CD1c-positive myeloid dendritic cell (primary cell): ENCODE measurements around the gene RAB15.

Source experiments
- DNase-seq: peaks from one replicate; pipeline ENCODE4 v3.0.0-alpha.2; 2016; ENCODE audit errors: extremely low spot score

The RAB15 gene

DNA sequence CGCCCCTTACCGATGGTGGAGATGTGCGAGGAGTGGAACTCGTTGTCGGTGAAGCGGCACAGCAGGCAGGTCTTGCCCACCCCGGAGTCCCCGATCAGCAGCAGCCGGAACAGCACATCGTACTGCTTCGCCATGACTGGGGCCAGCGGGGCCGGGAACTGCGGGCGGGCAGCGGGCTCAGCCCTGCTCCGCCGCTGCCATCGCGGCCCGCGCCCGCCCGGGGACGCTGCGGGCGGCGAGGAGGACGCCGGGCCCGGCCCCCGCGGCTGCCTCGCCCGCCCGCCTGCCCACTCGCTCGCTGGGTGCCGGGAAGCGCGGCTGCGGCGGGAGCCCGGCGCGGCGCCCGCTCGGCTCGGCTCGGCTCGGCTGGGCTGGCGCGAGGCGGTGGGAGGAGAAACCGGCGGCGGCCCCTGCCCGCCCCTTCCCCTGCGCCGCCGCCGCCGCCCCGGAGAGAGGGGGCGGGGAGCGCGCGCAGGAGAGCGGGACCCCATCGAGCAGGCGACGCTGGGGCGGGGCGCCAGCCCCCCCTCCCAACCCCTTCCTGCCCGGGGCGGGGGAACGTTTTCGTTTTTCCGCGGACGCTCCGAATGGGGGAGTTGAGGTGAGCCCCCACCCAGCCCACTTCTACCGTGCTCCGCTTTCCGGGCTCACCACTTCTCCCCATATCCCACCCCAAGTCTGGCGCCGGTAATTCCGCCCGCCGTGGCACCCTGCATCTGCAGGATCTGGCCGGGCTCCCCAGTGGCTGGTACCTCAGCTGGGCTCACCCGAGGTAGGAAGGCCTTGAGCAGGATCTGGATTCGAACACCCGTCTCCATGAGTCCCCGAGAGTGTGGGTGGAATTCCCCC is at the start of gene RAB15:
RAB15 (minus strand) TSS at position 394 of the 849 bp plus-strand sequence; CDS start at position 134, 260 bp downstream.
- peak; percentile 44 for DNase-seq

DNA sequence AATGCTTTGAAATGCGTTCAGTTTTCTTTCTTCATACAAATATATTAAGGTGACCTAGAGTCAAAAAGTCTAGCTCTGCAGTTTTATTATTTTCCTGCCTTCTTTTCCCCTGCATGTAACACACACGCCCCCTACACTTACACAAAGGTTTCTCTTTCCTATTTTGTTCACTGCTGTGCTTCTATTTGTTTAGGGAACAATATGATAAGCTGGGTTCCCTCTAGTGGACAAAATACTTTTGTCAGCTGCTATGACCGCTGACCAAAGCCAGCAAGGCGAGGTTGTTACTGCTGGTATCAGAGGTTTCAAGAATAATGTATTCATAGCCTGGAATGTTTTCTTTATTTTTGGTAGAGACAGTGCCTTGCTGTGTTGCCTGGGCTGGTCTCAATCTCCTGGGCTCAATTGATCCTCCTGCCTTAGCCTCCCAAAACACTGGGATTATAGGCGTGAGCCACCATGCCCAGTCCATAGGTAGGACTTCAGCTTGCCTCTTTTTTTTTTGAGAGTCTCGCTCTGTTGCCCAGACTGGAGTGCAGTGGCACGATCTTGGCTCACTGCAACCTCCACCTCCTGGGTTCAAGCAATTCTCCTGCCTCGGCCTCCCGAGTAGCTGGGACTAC is 47.9 kb upstream of the RAB15 start:
- peak; percentile 60 for DNase-seq

DNA sequence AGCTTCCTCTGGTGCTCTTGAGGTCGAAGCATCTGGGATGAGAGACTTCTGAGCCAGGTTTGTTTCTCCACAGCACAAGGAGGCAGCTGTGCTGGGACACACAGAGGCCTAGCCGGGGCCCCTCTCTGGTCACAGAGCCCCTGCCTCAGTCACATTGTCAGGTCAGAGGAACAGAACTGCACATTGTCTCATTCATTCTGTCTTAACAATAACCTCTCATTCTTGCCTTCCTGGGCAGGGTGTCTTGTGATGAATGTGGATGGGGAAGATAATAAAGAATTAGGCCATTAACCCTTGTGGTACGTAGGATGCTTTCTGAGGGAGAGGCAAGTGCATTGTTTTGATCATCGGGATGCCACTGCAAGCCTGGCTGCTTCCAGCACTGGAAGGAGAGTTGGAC is 44.3 kb upstream of the RAB15 start:
- no peak for DNase-seq

DNA sequence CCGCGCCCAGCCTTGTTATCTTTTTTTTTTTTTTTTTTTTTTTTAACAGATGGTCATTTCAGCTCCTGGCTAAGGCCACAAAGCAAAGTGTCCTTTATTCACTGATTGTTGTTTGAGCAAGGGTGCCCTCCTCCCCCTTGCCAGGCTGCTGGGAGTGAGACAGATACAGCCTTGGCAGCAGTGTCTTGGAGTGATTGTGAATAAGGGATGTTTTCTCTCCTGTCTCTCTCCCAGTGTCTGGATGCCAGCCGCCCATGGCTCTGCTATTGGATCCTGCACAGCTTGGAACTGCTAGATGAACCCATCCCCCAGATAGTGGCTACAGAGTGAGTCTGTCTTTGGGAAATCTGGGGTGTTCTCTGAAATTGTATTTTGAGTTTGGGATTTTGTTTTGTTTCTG is 43.3 kb upstream of the RAB15 start:
- DNase-seq = no peak

DNA sequence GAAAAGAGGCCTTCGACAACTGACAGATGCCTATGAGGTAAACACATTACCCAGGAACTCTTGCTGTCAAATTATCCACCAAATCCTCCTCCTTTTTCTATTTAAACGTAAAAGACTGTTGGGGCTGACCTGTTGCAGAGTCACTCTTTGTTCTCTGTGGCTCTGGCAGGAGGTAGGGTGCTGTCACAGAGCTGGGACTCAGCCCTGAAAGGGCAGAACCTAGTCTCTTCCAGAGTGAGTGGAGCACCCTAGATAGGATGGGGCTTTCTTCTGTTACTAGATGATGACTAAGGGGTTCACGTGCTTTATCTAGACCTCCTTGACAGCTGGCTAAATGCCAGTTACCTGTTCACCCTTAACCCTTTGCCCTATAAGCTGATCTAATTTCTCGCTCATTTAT is 40.2 kb upstream of the RAB15 start:
- no peak for DNase-seq

DNA sequence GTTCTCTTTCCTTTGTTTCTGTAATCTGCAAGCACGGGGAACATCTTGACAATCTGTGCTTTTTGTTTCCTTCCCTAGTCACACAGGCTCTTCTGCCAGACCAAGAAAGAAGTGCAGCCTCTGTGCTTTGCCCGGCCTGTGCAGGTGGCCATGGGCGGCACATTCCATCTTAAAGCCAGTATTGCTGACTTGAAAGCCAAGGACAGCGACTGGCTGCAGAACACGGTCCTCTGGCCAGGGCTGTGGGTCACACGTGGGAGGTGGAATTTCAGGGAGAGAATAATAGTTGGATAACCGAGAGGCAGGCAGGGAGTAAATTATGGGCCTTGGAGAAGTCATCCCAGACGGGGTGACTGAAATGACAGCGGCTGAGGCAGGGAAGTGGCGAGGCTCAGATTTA is 39.4 kb upstream of the RAB15 start:
- no peak for DNase-seq

DNA sequence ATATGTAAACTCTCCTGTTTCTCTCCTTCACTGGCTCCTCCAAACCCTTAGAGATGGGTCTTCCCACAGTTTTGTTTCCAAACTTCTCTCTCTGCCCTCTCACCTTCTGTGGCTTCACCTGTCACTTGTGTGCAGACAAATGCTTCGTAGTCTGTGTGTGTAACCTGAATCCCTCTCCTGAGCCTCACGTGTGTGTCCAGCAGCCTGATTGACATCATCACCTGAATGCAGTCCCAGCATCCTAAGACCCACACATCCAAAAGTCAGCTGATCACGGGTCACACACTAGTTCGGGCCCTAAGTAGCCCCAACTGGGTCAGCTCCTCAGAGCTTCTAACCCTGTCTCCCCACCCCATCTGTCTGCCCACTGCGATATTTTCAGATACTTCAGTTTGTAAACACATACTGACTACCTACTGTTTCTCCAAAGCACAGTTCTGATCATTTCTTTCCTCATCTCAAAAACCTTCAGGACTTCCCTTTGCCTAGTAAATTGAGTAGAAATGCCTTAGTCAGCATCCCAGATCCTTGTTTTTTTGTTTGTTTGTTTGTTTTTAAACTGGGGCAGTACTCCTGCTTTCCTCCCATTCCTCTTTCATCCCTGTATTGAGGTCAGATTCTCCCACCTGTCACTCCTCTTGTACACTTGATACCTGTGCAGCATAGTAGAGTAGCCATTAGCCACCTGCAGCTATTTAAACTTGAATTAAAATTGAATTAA is 38.2 kb upstream of the RAB15 start:
- DNase-seq = no peak

DNA sequence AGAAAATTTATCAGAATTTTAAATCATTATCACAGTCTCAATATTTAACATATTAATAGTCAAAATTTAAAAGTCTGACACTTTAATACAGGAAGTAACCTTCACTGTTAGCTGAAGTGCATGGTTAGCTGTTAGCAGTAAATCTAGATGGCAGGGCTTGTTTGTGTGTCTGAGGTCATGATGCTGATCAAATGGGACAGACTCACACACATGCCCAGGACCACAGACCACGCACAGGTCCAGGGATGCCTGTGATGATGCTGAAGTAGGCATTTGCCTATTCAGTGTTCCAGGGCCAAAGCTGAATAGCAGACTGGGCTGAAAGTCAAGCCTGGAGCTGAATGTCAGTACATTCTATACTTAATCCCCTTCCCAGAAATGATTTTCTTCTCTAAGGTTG is 35.1 kb upstream of the RAB15 start:
- DNase-seq = no peak

DNA sequence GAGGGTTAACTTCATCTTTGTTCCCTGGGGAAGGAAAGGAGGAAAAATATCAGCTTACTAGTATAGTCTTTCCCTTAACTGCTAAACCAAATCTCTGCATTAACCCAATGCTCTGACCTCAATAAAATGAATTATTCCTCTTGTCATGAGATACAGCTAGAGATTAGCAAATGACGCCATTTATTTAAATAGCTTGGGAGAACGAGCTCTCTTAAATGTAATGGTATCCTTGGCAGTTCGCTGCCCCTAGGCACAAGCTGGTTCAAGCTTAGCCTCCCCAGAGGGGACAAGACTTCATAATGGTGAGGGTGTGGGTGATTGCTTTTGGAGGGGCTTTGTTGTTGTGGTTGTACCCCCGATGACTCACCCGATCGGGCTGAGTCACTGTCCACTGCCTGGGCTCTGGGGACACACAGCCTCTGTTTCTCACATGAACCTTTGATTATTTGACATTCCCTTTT is 34.2 kb upstream of the RAB15 start:
- DNase-seq = no peak

DNA sequence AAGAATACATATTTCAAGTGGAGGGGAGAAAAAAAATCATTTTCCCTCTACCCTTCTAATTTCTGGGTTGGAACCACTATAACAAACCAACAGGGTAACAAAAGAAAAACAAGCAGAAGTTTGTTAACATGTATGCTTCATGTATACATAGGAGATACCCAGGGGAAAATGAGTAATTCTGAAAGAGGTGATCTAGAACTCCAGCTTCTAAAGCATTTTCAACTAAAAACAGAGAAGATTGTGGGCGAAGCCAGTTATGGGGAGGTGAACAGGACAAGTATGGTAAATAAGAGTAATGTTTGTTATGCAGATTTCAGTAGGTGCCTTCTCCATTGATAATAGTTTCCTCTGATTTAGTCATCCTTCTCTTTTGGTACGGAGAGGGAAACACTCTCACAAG is 31.3 kb upstream of the RAB15 start:
- no peak for DNase-seq

DNA sequence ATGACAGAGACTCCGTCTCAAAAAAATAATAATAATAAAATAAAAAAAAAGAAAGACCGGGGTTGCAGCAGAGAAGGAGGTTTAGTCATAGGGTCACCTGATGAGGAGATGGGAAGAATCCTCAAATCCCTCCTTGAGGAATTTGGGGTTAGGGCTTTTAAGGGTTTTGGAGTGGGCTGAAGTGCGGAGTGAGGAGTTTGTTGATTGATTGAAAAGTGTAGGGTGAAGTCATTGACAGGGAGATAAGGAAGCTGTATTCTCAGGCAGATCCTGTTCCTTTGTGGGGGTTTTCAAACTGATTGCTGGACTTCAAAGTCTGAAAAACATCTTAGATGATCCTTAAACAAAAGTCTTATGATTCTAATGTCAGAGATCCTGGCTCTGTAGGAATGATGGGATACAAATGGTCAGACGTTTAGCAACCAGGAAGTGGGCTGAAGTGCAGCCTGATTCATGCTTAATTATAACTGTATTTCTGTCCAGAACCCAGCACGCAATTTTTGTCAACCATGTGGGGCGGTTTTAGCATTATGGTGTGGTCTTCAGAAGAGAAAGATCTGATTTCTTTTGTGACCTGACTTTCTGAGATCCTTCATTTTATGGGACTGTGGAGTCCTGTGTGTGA is 30.6 kb upstream of the RAB15 start:
- no peak for DNase-seq

DNA sequence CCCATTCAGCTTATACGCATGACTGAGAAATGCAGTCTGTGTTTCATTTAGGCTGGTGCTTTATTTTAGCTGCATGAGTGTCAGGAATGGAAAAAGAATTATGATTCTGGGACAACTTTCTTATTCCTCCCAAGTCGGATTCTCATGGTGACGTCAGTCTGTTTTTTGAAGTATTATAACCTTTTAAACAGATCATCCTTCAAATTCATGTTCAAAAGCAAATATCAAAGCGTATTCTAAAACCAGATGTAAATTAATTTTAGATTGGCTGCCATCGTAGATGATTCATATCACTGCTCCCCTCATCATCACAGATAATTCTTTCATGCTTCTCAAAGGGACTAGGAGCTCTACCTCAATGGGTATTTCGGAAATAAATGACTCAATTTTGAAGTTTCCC is 29.6 kb upstream of the RAB15 start:
- DNase-seq = no peak

DNA sequence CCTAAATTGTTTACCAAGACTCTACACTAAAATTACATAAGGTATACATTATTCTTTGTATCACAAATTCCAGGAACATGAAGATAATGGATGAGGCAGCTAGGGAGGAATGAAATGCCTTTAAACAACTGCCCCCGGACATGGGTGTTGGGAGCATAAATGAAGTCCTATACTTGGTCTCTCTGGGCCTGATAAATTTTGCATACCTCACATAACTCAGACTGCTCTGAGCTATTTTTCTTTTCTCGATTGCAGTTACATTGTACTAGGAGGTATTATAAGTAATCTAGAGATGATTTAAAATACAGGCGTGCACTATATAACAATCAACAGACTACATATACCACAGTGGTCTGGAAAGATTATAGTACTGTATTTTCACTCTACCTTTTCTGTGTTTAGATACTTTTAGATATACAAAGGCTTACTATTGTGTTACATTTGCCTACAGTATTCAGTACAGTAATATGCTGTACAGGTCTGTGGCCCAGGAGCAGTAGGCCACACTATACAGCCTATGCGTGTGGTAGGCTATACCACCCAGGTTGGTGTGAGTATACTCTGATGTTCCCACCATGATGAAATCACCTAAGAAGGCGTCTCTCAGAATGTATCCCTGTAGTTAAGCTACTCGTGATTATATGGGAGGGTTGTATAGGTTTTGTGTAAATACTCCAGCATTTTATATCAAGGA is 28.9 kb upstream of the RAB15 start:
- DNase-seq = no peak

DNA sequence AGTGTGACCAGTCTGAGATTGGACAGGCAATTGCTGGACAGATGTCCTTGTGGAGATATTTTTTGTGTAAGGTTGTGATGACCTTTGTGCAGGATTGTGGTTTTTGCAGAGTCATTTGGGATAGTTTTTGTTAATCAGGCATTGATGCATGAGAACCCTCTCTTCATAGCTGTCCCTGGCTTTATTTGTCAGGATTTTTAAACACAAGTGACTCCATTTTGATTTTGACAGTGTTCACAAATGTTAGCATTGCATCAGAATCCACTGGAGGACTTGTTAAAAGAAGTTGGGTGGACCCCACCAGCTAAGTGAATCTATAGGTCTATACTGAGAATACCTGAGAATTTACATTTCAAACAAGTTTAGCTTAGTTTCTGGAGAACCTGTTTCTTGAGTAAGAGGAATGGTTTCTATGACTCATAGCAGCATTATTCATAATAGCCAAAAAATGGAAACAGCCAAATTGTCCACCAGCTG is 26.4 kb upstream of the RAB15 start:
- DNase-seq = no peak

DNA sequence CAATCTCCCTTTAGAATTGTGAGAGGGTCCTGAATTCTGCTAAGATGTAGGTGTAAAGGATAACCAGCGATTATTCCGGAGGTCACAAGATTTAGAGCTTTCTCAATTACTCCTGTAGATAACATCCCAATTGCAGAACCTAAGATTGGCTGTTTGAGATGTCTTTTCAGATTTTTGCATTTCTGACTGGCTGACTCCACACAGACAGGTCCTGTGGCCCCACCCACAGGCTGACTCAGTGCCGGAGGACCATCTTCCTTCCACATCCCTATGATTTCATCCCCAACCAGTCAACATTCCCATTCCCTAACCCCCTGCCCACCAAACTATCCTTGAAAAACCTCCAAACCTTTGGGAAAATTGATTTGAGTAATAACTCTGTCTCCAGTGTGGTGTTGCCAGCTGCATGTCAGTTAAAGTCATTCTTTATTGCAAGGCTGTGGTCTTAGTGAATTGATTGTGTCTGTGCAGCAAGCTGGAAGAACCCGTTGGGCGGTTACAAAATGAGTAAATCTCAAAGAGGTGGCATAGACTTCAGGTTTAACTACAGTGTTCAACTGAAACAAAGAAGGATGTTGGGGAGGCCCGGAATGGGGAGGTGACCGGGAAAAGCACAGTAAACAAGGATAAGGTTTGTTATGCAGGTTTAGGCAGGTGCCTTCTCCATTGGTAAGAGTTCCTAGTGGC is 25.1 kb upstream of the RAB15 start:
- no peak for DNase-seq

DNA sequence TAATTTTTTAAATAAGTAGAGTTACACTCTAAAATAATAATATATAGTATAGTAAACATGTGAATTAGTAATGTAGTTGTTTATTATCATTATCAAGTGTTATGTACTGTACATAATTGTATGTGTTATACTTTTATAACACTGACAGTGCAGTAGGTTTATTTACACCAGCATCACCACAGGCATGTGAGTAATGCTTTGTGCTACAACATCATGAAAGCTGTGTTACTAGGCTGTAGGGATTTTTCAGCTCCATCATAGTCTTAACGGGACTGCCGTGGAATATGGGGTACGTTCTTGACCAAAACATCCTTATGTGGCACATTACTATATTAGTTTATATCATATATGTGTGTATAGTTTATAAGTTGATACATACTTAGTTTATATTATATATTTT is 23.2 kb upstream of the RAB15 start:
- no peak for DNase-seq

DNA sequence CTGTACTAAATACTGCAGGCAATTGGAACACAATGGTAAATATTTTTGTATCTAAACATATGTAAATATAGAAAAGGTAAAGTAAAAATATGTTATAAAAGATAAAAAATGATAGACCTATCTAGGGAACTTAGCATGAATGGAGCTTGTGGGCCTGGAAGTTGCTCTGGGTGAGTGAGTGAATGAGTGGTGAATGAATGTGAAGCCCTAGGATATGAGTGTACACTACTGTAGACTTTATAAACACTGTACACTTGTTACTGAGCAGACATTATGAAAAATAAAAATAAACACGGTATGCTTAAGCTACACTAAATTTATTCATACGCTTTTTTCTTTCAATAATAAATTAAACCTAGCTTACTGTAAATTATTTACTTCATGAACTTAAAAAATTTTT is 22.4 kb upstream of the RAB15 start:
- no peak for DNase-seq

DNA sequence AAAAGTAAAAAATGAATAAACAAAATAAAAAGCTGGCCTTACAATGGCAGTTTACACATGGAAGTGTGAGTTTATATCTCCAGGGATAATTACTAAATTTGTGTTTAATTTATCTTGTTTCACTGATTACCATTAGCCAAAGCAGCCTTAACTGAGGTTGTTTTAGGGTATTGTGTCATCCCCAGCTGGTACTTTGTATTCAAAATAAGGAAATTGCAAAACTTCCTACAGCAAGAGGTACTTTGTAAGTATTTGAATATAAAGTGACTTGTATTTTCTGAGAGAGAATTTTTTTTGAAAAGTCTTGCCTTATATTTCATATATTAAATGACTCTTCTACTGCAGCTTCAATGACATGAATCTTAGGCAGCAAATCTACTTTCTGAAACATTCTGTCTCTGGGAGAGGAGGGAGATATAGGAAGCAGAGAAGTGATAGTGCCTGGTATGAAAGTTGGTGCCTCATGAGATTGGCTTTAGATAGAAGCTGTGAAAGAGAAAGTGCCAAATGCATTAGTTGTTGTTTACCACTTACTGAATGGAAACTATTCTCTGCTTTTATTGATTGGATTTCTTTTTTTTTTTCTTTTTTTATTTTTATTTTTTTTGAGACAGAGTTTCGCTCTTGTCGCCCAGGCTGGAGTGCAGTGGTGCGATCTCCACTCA is 21.3 kb upstream of the RAB15 start:
- DNase-seq = peak; percentile 39

DNA sequence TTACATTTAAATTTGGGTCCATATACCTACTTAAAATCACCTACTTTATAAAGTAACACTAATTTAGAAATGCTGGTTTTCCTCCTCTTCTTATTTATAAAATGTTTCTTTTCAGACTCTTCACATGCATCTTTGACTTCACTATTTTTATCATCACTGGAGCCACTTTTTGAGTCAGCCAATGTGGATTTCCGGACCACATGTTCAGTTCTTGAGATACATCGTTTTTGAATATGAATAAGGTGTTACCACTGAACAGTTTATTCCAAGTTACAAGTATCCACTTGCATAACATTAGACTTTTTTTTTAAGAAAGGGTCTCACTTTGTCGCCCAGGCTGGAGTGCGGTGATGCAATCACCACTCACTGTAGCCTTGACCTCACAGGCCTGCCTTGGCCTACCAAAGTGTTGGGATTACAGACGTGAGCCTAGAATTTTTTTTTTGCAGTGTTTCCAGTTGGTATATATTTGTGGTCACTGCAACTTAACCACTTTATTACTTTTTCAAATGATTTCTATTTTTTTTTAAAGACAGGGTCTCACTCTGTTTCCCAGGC is 20.3 kb upstream of the RAB15 start:
- DNase-seq = no peak

DNA sequence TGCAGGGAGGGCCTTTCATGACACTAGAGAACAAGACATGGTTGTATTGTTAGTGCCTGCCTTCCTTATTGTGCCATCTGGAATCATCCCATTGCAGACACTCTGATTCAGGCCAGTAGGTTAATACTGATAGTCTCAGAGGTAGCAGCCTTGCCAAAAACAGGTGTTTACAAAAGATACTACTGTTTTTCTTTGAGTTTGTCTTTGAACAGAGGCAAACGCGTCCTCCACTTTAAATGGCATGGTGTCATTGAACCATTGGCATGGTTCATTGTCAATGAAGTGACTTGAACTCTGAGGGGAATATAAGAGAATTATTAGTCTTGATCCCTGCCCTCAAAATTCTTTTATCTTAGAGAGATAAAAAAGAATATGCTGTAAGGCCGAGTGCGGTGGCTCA is 18.8 kb upstream of the RAB15 start:
- DNase-seq = no peak
